ENCODE data around the gene SLC35G4.

Gene SLC35G4

GRCh38 chr18:11651899-11652298 is 42.5 kb downstream of the SLC35G4 start:
- no peaks in the 10 kb centered on the region for H3K36me3 ChIP-seq (replicated peaks in 1 of 2; ENCODE audit: control insufficient read depth in 2 of 2, insufficient read depth in 2 of 2, low read length in 2 of 2)
- H3K4me2 ChIP-seq (ENCODE audit: insufficient read depth, low read length, poor library complexity, severe bottlenecking) = no peak overlapping the region
- H3K9ac ChIP-seq (ENCODE audit: low read depth, low read length, poor library complexity) = no peak overlapping the region
- H2AK5ac ChIP-seq (ENCODE audit: low read depth, low read length) = no peak overlapping the region
- H3K27ac ChIP-seq (replicated peaks; ENCODE audit: low read length) = no peak overlapping the region
- no peaks in the 10 kb centered on the region for H3K79me1 ChIP-seq (ENCODE audit: low read depth, low read length)
- H3K27me3 ChIP-seq (ENCODE audit: control insufficient read depth in 3 of 3, insufficient read depth in 3 of 3, low read depth in 1 of 3, low read length in 3 of 3) = peaks cover 0 to 24% (median 4%) of the 10 kb centered on the region in 3 experiments
- H4K8ac ChIP-seq (ENCODE audit: low read depth, low read length) = no peak overlapping the region
- no peak overlapping the region for H2BK12ac ChIP-seq (ENCODE audit: low read length)
- no peaks in the 10 kb centered on the region for H3K9me3 ChIP-seq (replicated peaks in 1 of 2; ENCODE audit: control insufficient read depth in 2 of 2, insufficient read depth in 1 of 2, low read depth in 1 of 2, low read length in 2 of 2)
- no peak overlapping the region for H3K4me3 ChIP-seq (ENCODE audit: low read length in 2 of 2)
- H2AFZ ChIP-seq (ENCODE audit: low read length) = no peak overlapping the region
- H3K23ac ChIP-seq (ENCODE audit: low read depth, low read length, poor library complexity) = no peak overlapping the region
- no peak overlapping the region for H3K18ac ChIP-seq (ENCODE audit: low read length)
- H3K4ac ChIP-seq (ENCODE audit: low read length) = no peak overlapping the region
- DNase-seq (ENCODE audit: low spot score) = no peak
- H3K4me1 ChIP-seq (ENCODE audit: control insufficient read depth in 2 of 2, insufficient read depth in 1 of 2, low read depth in 1 of 2, low read length in 2 of 2) = no peaks in the 10 kb centered on the region
- H4K91ac ChIP-seq (ENCODE audit: low read depth, low read length, poor library complexity) = no peak overlapping the region
- H2BK120ac ChIP-seq (ENCODE audit: low read depth, low read length) = no peak overlapping the region
- H2BK15ac ChIP-seq (ENCODE audit: low read length) = no peak overlapping the region
- no peak overlapping the region for H3K14ac ChIP-seq (ENCODE audit: low read length)
- H2BK5ac ChIP-seq (ENCODE audit: low read length) = no peak overlapping the region
- no CpG with 5 or more reads among the region's 3 CpGs for WGBS, 2 donors (ENCODE audit: extremely low coverage in 2 of 2, insufficient read length in 2 of 2, insufficient replicate concordance in 1 of 2)

- no peak overlapping the region for H3K18ac ChIP-seq (ENCODE audit: low read length)
- H3K9me3 ChIP-seq (replicated peaks in 1 of 2; ENCODE audit: control insufficient read depth in 2 of 2, insufficient read depth in 1 of 2, low read depth in 1 of 2, low read length in 2 of 2) = no peaks in the 10 kb centered on the region
- H3K4ac ChIP-seq (ENCODE audit: low read length) = no peak overlapping the region
- no peak overlapping the region for H2BK5ac ChIP-seq (ENCODE audit: low read length)
- WGBS, 2 donors (ENCODE audit: extremely low coverage in 2 of 2, insufficient read length in 2 of 2, insufficient replicate concordance in 1 of 2) = no CpG with 5 or more reads among the region's 10 CpGs
- H4K91ac ChIP-seq (ENCODE audit: low read depth, low read length, poor library complexity) = no peak overlapping the region
- no peaks in the 10 kb centered on the region for H3K4me1 ChIP-seq (ENCODE audit: control insufficient read depth in 2 of 2, insufficient read depth in 1 of 2, low read depth in 1 of 2, low read length in 2 of 2)
- H2AFZ ChIP-seq (ENCODE audit: low read length) = no peak overlapping the region
- no peak overlapping the region for H2BK120ac ChIP-seq (ENCODE audit: low read depth, low read length)
- peaks cover 0 to 29% (median 4%) of the 10 kb centered on the region in 3 experiments for H3K27me3 ChIP-seq (ENCODE audit: control insufficient read depth in 3 of 3, insufficient read depth in 3 of 3, low read depth in 1 of 3, low read length in 3 of 3)
- DNase-seq (ENCODE audit: low spot score) = no peak
- H3K9ac ChIP-seq (ENCODE audit: low read depth, low read length, poor library complexity) = no peak overlapping the region
- H3K14ac ChIP-seq (ENCODE audit: low read length) = no peak overlapping the region
- peak overlapping the region; percentile 6 for H2BK15ac ChIP-seq (ENCODE audit: low read length)
- H2BK12ac ChIP-seq (ENCODE audit: low read length) = no peak overlapping the region
- no peaks in the 10 kb centered on the region for H3K79me1 ChIP-seq (ENCODE audit: low read depth, low read length)
- H3K4me3 ChIP-seq (ENCODE audit: low read length in 2 of 2) = no peak overlapping the region
- H3K36me3 ChIP-seq (replicated peaks in 1 of 2; ENCODE audit: control insufficient read depth in 2 of 2, insufficient read depth in 2 of 2, low read length in 2 of 2) = no peaks in the 10 kb centered on the region
- H2AK5ac ChIP-seq (ENCODE audit: low read depth, low read length) = no peak overlapping the region
- H3K27ac ChIP-seq (replicated peaks; ENCODE audit: low read length) = no peak overlapping the region
- H4K8ac ChIP-seq (ENCODE audit: low read depth, low read length) = no peak overlapping the region
- H3K4me2 ChIP-seq (ENCODE audit: insufficient read depth, low read length, poor library complexity, severe bottlenecking) = no peak overlapping the region
- no peak overlapping the region for H3K23ac ChIP-seq (ENCODE audit: low read depth, low read length, poor library complexity)
These were observed 44.1 kb downstream of the SLC35G4 start for GRCh38 chr18:11653521-11653920.

GRCh38 chr18:11654736-11655605 is 45.6 kb downstream of the SLC35G4 start:
- H3K14ac ChIP-seq (ENCODE audit: low read length) = no peak overlapping the region
- H3K23ac ChIP-seq (ENCODE audit: low read depth, low read length, poor library complexity) = no peak overlapping the region
- H2BK5ac ChIP-seq (ENCODE audit: low read length) = no peak overlapping the region
- no peaks in the 10 kb centered on the region for H3K36me3 ChIP-seq (replicated peaks in 1 of 2; ENCODE audit: control insufficient read depth in 2 of 2, insufficient read depth in 2 of 2, low read length in 2 of 2)
- H3K4me3 ChIP-seq (ENCODE audit: low read length in 2 of 2) = peak overlapping the region in 1 of 2 donors; percentile 31
- no peak overlapping the region for H2AK5ac ChIP-seq (ENCODE audit: low read depth, low read length)
- WGBS, 2 donors (ENCODE audit: extremely low coverage in 2 of 2, insufficient read length in 2 of 2, insufficient replicate concordance in 1 of 2) = no CpG with 5 or more reads among the region's 32 CpGs
- no peaks in the 10 kb centered on the region for H3K4me1 ChIP-seq (ENCODE audit: control insufficient read depth in 2 of 2, insufficient read depth in 1 of 2, low read depth in 1 of 2, low read length in 2 of 2)
- no peak overlapping the region for H2BK120ac ChIP-seq (ENCODE audit: low read depth, low read length)
- H3K18ac ChIP-seq (ENCODE audit: low read length) = peak overlapping the region; percentile 9
- no peaks in the 10 kb centered on the region for H3K79me1 ChIP-seq (ENCODE audit: low read depth, low read length)
- H3K27ac ChIP-seq (replicated peaks; ENCODE audit: low read length) = no peak overlapping the region
- no peak overlapping the region for H2BK15ac ChIP-seq (ENCODE audit: low read length)
- no peaks in the 10 kb centered on the region for H3K9me3 ChIP-seq (replicated peaks in 1 of 2; ENCODE audit: control insufficient read depth in 2 of 2, insufficient read depth in 1 of 2, low read depth in 1 of 2, low read length in 2 of 2)
- H4K91ac ChIP-seq (ENCODE audit: low read depth, low read length, poor library complexity) = no peak overlapping the region
- H3K4me2 ChIP-seq (ENCODE audit: insufficient read depth, low read length, poor library complexity, severe bottlenecking) = no peak overlapping the region
- peak; percentile 46 for DNase-seq (ENCODE audit: low spot score)
- H3K4ac ChIP-seq (ENCODE audit: low read length) = no peak overlapping the region
- H2AFZ ChIP-seq (ENCODE audit: low read length) = peak overlapping the region; percentile 78
- H3K27me3 ChIP-seq (ENCODE audit: control insufficient read depth in 3 of 3, insufficient read depth in 3 of 3, low read depth in 1 of 3, low read length in 3 of 3) = peaks cover 0 to 34% (median 4%) of the 10 kb centered on the region in 3 experiments
- H4K8ac ChIP-seq (ENCODE audit: low read depth, low read length) = no peak overlapping the region
- no peak overlapping the region for H3K9ac ChIP-seq (ENCODE audit: low read depth, low read length, poor library complexity)
- no peak overlapping the region for H2BK12ac ChIP-seq (ENCODE audit: low read length)

GRCh38 chr18:11655606-11655932 is 46.2 kb downstream of the SLC35G4 start:
- no peaks in the 10 kb centered on the region for H3K79me1 ChIP-seq (ENCODE audit: low read depth, low read length)
- no peak overlapping the region for H2BK120ac ChIP-seq (ENCODE audit: low read depth, low read length)
- WGBS, 2 donors (ENCODE audit: extremely low coverage in 2 of 2, insufficient read length in 2 of 2, insufficient replicate concordance in 1 of 2) = no CpG with 5 or more reads among the region's 5 CpGs
- no peak overlapping the region for H3K4me3 ChIP-seq (ENCODE audit: low read length in 2 of 2)
- no peak overlapping the region for H2AK5ac ChIP-seq (ENCODE audit: low read depth, low read length)
- H2BK12ac ChIP-seq (ENCODE audit: low read length) = no peak overlapping the region
- no peak overlapping the region for H3K4me2 ChIP-seq (ENCODE audit: insufficient read depth, low read length, poor library complexity, severe bottlenecking)
- no peak overlapping the region for H3K9ac ChIP-seq (ENCODE audit: low read depth, low read length, poor library complexity)
- no peak overlapping the region for H4K91ac ChIP-seq (ENCODE audit: low read depth, low read length, poor library complexity)
- no peaks in the 10 kb centered on the region for H3K36me3 ChIP-seq (replicated peaks in 1 of 2; ENCODE audit: control insufficient read depth in 2 of 2, insufficient read depth in 2 of 2, low read length in 2 of 2)
- no peaks in the 10 kb centered on the region for H3K4me1 ChIP-seq (ENCODE audit: control insufficient read depth in 2 of 2, insufficient read depth in 1 of 2, low read depth in 1 of 2, low read length in 2 of 2)
- H2BK5ac ChIP-seq (ENCODE audit: low read length) = no peak overlapping the region
- H3K27ac ChIP-seq (replicated peaks; ENCODE audit: low read length) = no peak overlapping the region
- DNase-seq (ENCODE audit: low spot score) = no peak
- H3K18ac ChIP-seq (ENCODE audit: low read length) = no peak overlapping the region
- H3K27me3 ChIP-seq (ENCODE audit: control insufficient read depth in 3 of 3, insufficient read depth in 3 of 3, low read depth in 1 of 3, low read length in 3 of 3) = peaks cover 0 to 34% (median 4%) of the 10 kb centered on the region in 3 experiments
- peak overlapping the region; percentile 78 for H2AFZ ChIP-seq (ENCODE audit: low read length)
- no peak overlapping the region for H3K23ac ChIP-seq (ENCODE audit: low read depth, low read length, poor library complexity)
- no peak overlapping the region for H4K8ac ChIP-seq (ENCODE audit: low read depth, low read length)
- H2BK15ac ChIP-seq (ENCODE audit: low read length) = no peak overlapping the region
- H3K9me3 ChIP-seq (replicated peaks in 1 of 2; ENCODE audit: control insufficient read depth in 2 of 2, insufficient read depth in 1 of 2, low read depth in 1 of 2, low read length in 2 of 2) = no peaks in the 10 kb centered on the region
- H3K14ac ChIP-seq (ENCODE audit: low read length) = no peak overlapping the region
- no peak overlapping the region for H3K4ac ChIP-seq (ENCODE audit: low read length)

Measured in neuronal stem cell (in vitro differentiated cells).